Suprapubic skin (tissue), 4 donors: Measurements from ENCODE around the gene MXD4. TPM values are rescaled to one million over a fixed set of nuclear protein-coding genes. Genes with fewer than 3 reads are reported as not detected.

Experiments
- DNase-seq, 2 donors: peaks; one replicate each; pipeline ENCODE4 v3.0.0-alpha.2; 2019; ENCODE audit warnings: low spot score in 2 of 2
- H3K27ac ChIP-seq: fragments of 200-600 bp; sonication (generic); one replicate; pipeline ENCODE4 v1.5.1; 2019
- H3K27me3 ChIP-seq: fragments of 200-600 bp; sonication (generic); one replicate; pipeline ENCODE4 v1.5.1; 2019
- H3K36me3 ChIP-seq: fragments of 200-600 bp; sonication (generic); one replicate; pipeline ENCODE4 v1.5.1; 2019
- H3K4me1 ChIP-seq: fragments of 200-600 bp; sonication (generic); one replicate; pipeline ENCODE4 v1.5.1; 2019
- H3K4me3 ChIP-seq: fragments of 200-600 bp; sonication (generic); one replicate; pipeline ENCODE4 v1.5.1; 2019; ENCODE audit warnings: mild to moderate bottlenecking
- H3K9me3 ChIP-seq: fragments of 200-600 bp; sonication (generic); one replicate; pipeline ENCODE4 v1.5.1; 2019
- EP300 ChIP-seq: sonication (generic); formaldehyde crosslinking; IDR thresholded peaks from one replicate; pipeline ENCODE4 v1.6.1; 2017; ENCODE audit warnings: antibody characterized with exemption
- POLR2A ChIP-seq, 2 donors: fragments of 450-650 bp; IDR thresholded peaks; one replicate each; pipeline ENCODE4 v1.6.1; 2017; ENCODE audit warnings: antibody characterized with exemption in 2 of 2, mild to moderate bottlenecking in 2 of 2, moderate library complexity in 2 of 2
- POLR2AphosphoS5 ChIP-seq, 3 donors: sonication (generic); formaldehyde crosslinking; IDR thresholded peaks; one replicate each; pipeline ENCODE4 v1.6.1; 2017; ENCODE audit warnings: antibody characterized with exemption in 3 of 3
- WGBS: methylation state at CpG from one replicate; pipeline ENCODE4 v1.1.5; 2018; 5-methylcytosine and 5-hydroxymethylcytosine counted together
- total RNA-seq, 4 donors: library from RNA; depleted of rRNA; stranded (reverse); fragments of >200 nt; gene quantifications; one replicate each; pipeline ENCODE4 v1.1.0, GENCODE V29; 2016
- TF ChIP-seq, protein P1 (sequence below), 2 donors: fragments of 200-600 bp in 1 of 2; fragments of 450-650 bp in 1 of 2; sonication (generic) in 1 of 2; IDR thresholded peaks; one replicate each; pipeline ENCODE4 v1.5.1; 2016 to 2019; ENCODE audit warnings: antibody characterized with exemption in 2 of 2, mild to moderate bottlenecking in 1 of 2, moderate library complexity in 1 of 2

MXD4 gene
- total RNA-seq, 4 donors from 2014 or later: 52.8 to 76.8 (median 63.3) TPM

- peak in 1 of 2 donors; percentile 38 for DNase-seq
- Histone ChIP-seq H3K36me3 (no peaks in the 10 kb centered on the region), H3K27me3 (no peaks in the 10 kb centered on the region), H3K9me3 (no peaks in the 10 kb centered on the region), H3K4me3 (no peak overlapping the region), H3K4me1 (no peaks in the 10 kb centered on the region), H3K27ac (no peak overlapping the region)
- 83% methylated on average over 15 of the region's 15 CpGs for WGBS
- no peak for TF ChIP-seq EP300
- no peak for TF ChIP-seq POLR2AphosphoS5 (IDR thresholded peaks at IDR 0.05)
- TF ChIP-seq POLR2A (IDR thresholded peaks at IDR 0.05): no peak
- TF ChIP-seq, protein P1, sequence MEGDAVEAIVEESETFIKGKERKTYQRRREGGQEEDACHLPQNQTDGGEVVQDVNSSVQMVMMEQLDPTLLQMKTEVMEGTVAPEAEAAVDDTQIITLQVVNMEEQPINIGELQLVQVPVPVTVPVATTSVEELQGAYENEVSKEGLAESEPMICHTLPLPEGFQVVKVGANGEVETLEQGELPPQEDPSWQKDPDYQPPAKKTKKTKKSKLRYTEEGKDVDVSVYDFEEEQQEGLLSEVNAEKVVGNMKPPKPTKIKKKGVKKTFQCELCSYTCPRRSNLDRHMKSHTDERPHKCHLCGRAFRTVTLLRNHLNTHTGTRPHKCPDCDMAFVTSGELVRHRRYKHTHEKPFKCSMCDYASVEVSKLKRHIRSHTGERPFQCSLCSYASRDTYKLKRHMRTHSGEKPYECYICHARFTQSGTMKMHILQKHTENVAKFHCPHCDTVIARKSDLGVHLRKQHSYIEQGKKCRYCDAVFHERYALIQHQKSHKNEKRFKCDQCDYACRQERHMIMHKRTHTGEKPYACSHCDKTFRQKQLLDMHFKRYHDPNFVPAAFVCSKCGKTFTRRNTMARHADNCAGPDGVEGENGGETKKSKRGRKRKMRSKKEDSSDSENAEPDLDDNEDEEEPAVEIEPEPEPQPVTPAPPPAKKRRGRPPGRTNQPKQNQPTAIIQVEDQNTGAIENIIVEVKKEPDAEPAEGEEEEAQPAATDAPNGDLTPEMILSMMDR (IDR thresholded peaks at IDR 0.05): no peak
Observed at GRCh38 chr4:2284934-2285612, 23.2 kb upstream of the MXD4 start.

DNA sequence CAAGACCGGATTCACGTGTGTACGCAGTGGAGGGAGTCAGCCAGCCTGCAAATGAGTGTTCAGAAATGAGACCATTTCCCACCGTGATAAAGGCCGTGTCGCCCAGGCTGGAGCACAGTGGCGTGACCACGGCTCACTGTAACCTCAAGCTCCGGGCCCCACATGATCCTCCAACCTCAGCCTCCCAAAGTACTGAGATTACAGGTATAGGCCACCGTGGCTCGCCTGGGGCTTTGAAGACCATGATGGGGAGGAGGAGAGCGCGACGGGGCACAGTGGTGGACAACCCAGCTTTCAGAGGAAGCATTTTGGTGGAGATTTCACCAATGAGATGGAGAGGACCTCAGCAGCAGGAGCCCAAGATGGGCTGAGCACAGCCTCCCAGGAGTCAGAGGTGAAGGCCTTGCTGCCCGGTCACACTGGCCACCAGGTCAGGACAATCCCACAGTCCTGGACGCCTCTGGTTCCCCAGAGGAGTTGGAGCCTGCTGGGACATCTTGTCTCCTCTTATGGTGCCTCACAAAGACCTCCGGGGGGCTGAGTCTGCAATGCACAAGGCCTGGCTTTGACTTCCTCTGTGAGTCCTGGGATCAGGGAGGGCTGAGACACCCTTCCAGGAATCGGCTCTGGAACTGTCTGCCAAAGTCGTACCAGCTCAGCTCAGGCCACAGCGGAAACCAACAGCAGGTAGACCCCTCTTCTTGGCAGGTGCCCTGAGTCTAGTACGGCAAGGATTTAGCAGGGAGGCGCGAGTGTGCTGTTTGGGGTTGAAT is 22.4 kb upstream of the MXD4 start:
- no peak overlapping the region for H3K4me3 ChIP-seq
- TF ChIP-seq POLR2AphosphoS5 (IDR thresholded peaks at IDR 0.05) (no peak), POLR2A (IDR thresholded peaks at IDR 0.05) (no peak), EP300 (no peak)
- TF ChIP-seq, protein P1 (IDR thresholded peaks at IDR 0.05): no peak
- 97% methylated on average over 19 of the region's 23 CpGs for WGBS
- no peaks in the 10 kb centered on the region for H3K9me3 ChIP-seq
- H3K4me1 ChIP-seq: no peaks in the 10 kb centered on the region
- no peak overlapping the region for H3K27ac ChIP-seq
- H3K36me3 ChIP-seq: no peaks in the 10 kb centered on the region
- H3K27me3 ChIP-seq: no peaks in the 10 kb centered on the region
- peak in 1 of 2 donors; percentile 37 for DNase-seq

- no peak for DNase-seq
- 98% methylated on average over 3 of the region's 3 CpGs for WGBS
- Histone ChIP-seq H3K9me3 (no peaks in the 10 kb centered on the region), H3K27ac (no peak overlapping the region), H3K27me3 (no peaks in the 10 kb centered on the region), H3K4me1 (no peaks in the 10 kb centered on the region), H3K36me3 (no peaks in the 10 kb centered on the region), H3K4me3 (no peak overlapping the region)
- TF ChIP-seq POLR2A (IDR thresholded peaks at IDR 0.05) (no peak), EP300 (no peak), POLR2AphosphoS5 (IDR thresholded peaks at IDR 0.05) (no peak)
- TF ChIP-seq, protein P1 (IDR thresholded peaks at IDR 0.05): no peak
Observed at GRCh38 chr4:2283199-2283711, 21.3 kb upstream of the MXD4 start.

DNA sequence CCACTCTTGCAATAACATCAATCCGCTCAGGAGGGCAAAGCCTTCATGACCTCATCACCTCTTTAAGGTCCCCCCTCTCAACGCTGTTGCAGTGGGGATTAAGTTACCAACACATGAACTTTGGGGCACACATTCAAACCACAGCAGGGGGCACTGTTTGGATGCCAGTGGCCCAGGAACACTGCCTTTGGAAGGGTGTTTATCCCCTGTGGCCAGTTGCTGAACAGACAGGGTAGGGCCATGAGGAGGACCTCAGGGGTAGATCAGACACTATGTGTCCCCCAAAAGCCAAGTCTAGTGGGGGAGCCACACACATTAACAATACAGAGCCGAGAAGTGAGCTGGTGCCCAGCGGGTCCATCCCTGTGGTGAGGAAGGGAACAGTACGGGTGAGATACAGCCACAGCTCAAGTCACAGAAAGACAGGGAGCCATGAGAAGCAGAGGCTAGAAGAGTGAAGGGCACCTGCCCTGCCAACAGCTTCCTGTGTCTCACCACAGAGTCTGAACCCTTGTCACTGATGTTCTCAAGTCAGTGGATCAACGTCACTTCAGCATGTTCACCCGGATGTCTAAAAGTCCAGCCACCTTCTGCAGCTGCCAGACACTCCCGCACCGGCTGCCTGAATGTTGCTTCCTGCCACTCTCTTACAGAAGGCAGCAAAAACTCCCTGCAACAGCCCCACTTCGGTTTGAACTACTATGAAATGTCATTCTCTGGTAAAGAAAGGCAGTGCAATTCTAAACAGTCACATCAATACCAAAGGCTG is 19.9 kb upstream of the MXD4 start:
- Histone ChIP-seq H3K4me1 (no peaks in the 10 kb centered on the region), H3K36me3 (no peaks in the 10 kb centered on the region), H3K27ac (no peak overlapping the region), H3K9me3 (no peaks in the 10 kb centered on the region), H3K27me3 (no peaks in the 10 kb centered on the region), H3K4me3 (no peak overlapping the region)
- TF ChIP-seq, protein P1 (IDR thresholded peaks at IDR 0.05): no peak
- no peak for TF ChIP-seq EP300
- TF ChIP-seq POLR2AphosphoS5 (IDR thresholded peaks at IDR 0.05): no peak
- no peak for TF ChIP-seq POLR2A (IDR thresholded peaks at IDR 0.05)
- 83% methylated on average over 9 of the region's 10 CpGs for WGBS
- no peak for DNase-seq
